Caco-2 (cell line): ENCODE data around the gene GSX1. TPM values are rescaled to one million over a fixed set of nuclear protein-coding genes. Genes with fewer than 3 reads are reported as not detected.
A peak's percentile ranks its signal among the peaks of the same experiment; 100 is the strongest.

Experiments used
- BruUV-seq: library from RNA; stranded (reverse); fragments of 400-500 nt; replicated peaks from 2 replicates; lab custom pipeline; 2021; lab: Mats Ljungman, UMichigan
- CTCF ChIA-PET: fragments of 300-600 bp; sonication (Branson Sonifier 250); formaldehyde crosslinking; loops from one replicate; lab custom pipeline; 2022; ENCODE audit warnings: antibody characterized with exemption; lab: Charles Lee
- POLR2A ChIA-PET: fragments of 300-600 bp; sonication (Branson Sonifier 250); formaldehyde crosslinking; loops from one replicate; lab custom pipeline; 2022; ENCODE audit warnings: antibody characterized with exemption; lab: Charles Lee
- DNase-seq, 2 experiments: peaks; one replicate each; pipeline versions ENCODE4 v3.0.0 to v3.0.0-alpha.2; 2020 to 2022
- H3K27me3 ChIP-seq: replicated peaks from 2 replicates; pipeline ENCODE4 v1.6.0; 2011; ENCODE audit warnings: low read length; ENCODE audit not compliant: control insufficient read depth, insufficient read depth
- H3K36me3 ChIP-seq: 2 replicates; pipeline ENCODE4 v1.5.1; 2011; ENCODE audit warnings: low read length; ENCODE audit not compliant: control insufficient read depth, insufficient read depth
- H3K4me1 ChIP-seq: fragments of 250-450 bp; sonication (Bioruptor Pico); 2 replicates; pipeline ENCODE4 v1.5.1; 2020; ENCODE audit warnings: mild to moderate bottlenecking
- H3K4me3 ChIP-seq: 2 replicates; pipeline ENCODE4 v1.5.1; 2011; ENCODE audit warnings: low read depth, mild to moderate bottlenecking, control low read depth, low read length
- H3K9me3 ChIP-seq: fragments of 250-450 bp; sonication (Bioruptor Pico); 2 replicates; pipeline ENCODE4 v1.5.1; 2020; ENCODE audit warnings: mild to moderate bottlenecking, moderate library complexity
- H3K27ac Mint-ChIP-seq: one replicate; pipeline ENCODE4 v1.8.0; 2022; ENCODE audit warnings: mixed read lengths; ENCODE audit not compliant: unreplicated experiment
- H3K27me3 Mint-ChIP-seq: one replicate; pipeline ENCODE4 v1.8.0; 2022; ENCODE audit warnings: mixed read lengths; ENCODE audit not compliant: insufficient read depth, unreplicated experiment
- H3K36me3 Mint-ChIP-seq: one replicate; pipeline ENCODE4 v1.8.0; 2022; ENCODE audit warnings: mild to moderate bottlenecking, mixed read lengths; ENCODE audit not compliant: insufficient read depth, unreplicated experiment
- H3K4me1 Mint-ChIP-seq: one replicate; pipeline ENCODE4 v1.8.0; 2022; ENCODE audit warnings: low read depth, mixed read lengths; ENCODE audit not compliant: unreplicated experiment
- H3K4me3 Mint-ChIP-seq: one replicate; pipeline ENCODE4 v1.8.0; 2022; ENCODE audit warnings: mild to moderate bottlenecking, moderate library complexity, mixed read lengths; ENCODE audit not compliant: unreplicated experiment
- H3K9me3 Mint-ChIP-seq: one replicate; pipeline ENCODE4 v1.8.0; 2022; ENCODE audit warnings: mixed read lengths; ENCODE audit not compliant: unreplicated experiment
- CTCF ChIP-seq, 2 experiments: fragments of 200-600 bp in 1 of 2; IDR thresholded peaks; 1 replicate in 1 of 2; 2 replicates in 1 of 2; pipeline versions ENCODE4 v1.5.1 to v1.8.0; 2011 to 2022; ENCODE audit warnings: antibody characterized with exemption in 1 of 2, control low read depth in 1 of 2, inconsistent platforms in 1 of 2, low read depth in 1 of 2, low read length in 1 of 2, mild to moderate bottlenecking in 1 of 2, moderate library complexity in 1 of 2; ENCODE audit not compliant: insufficient read depth in 1 of 2, severe bottlenecking in 1 of 2, unreplicated experiment in 1 of 2
- intact Hi-C: fragments of 100-400 bp; cut with micrococcal nuclease; formaldehyde crosslinking; loops from one replicate; pipeline ENCODE4 v1.10.0; 2022; ENCODE audit not compliant: unreplicated experiment
- total RNA-seq: library from RNA; stranded (reverse); gene quantifications from 2 replicates; pipeline ENCODE4 v1.2.3, GENCODE V29; 2022

Gene GSX1
- total RNA-seq, 1 experiment from 2014 or later: not detected

- H3K9me3 Mint-ChIP-seq: no peaks in the 10 kb centered on the region
- H3K4me3 ChIP-seq: no peak overlapping the region
- POLR2A ChIA-PET: no interaction called here
- H3K27ac Mint-ChIP-seq: no peak overlapping the region
- H3K9me3 ChIP-seq: no peaks in the 10 kb centered on the region
- TF ChIP-seq CTCF (IDR thresholded peaks at IDR 0.05; ENCODE audit: insufficient read depth in 1 of 2, low read depth in 1 of 2, low read length in 1 of 2, severe bottlenecking in 1 of 2, unreplicated experiment in 1 of 2): no peak
- CTCF ChIA-PET: interaction anchor here (0.7 to 1.4 kb wide), 2 partner anchors 19 to 38 kb away, joined by 5 to 9 read pairs; no protein-coding TSS in a partner anchor
- BruUV-seq: no TSS peak
- H3K4me3 Mint-ChIP-seq: no peak overlapping the region
- peaks cover 24% of the 10 kb centered on the region for H3K4me1 ChIP-seq
- H3K27me3 ChIP-seq: peaks cover 5% of the 10 kb centered on the region
- DNase-seq: no peak
- intact Hi-C loops: no loop called here
- H3K36me3 Mint-ChIP-seq: no peaks in the 10 kb centered on the region
- no peaks in the 10 kb centered on the region for H3K36me3 ChIP-seq
- peaks cover 20% of the 10 kb centered on the region for H3K4me1 Mint-ChIP-seq
- peaks cover 42% of the 10 kb centered on the region for H3K27me3 Mint-ChIP-seq
Measured at GRCh38 chr13:27788271-27788670, 4.0 kb upstream of the GSX1 start.

GRCh38 chr13:27789153-27789494 lies 3.2 kb upstream of the GSX1 start:
- H3K4me3 ChIP-seq: no peak overlapping the region; the same call in 1 of the 2 replicates
- H3K27me3 ChIP-seq: peaks cover 7% of the 10 kb centered on the region
- H3K9me3 ChIP-seq: no peaks in the 10 kb centered on the region
- Mint-ChIP-seq H3K9me3 (no peaks in the 10 kb centered on the region), H3K27ac (no peak overlapping the region), H3K27me3 (peaks cover 47% of the 10 kb centered on the region), H3K36me3 (no peaks in the 10 kb centered on the region), H3K4me3 (peak overlapping the region; percentile 41), H3K4me1 (peaks cover 20% of the 10 kb centered on the region)
- no TSS peak for BruUV-seq
- no peak for DNase-seq
- intact Hi-C loops: no loop called here
- TF ChIP-seq CTCF (IDR thresholded peaks at IDR 0.05; ENCODE audit: insufficient read depth in 1 of 2, low read depth in 1 of 2, low read length in 1 of 2, severe bottlenecking in 1 of 2, unreplicated experiment in 1 of 2): no peak
- H3K36me3 ChIP-seq: no peaks in the 10 kb centered on the region
- ChIA-PET POLR2A (no interaction called here), CTCF (interaction anchor here (1.4 kb wide), 1 partner anchor 38 kb away, joined by 5 read pairs; no protein-coding TSS in a partner anchor)
- peaks cover 24% of the 10 kb centered on the region for H3K4me1 ChIP-seq

- TF ChIP-seq CTCF (IDR thresholded peaks at IDR 0.05; ENCODE audit: insufficient read depth in 1 of 2, low read depth in 1 of 2, low read length in 1 of 2, severe bottlenecking in 1 of 2, unreplicated experiment in 1 of 2): no peak
- Mint-ChIP-seq H3K4me1 (peaks cover 20% of the 10 kb centered on the region), H3K9me3 (no peaks in the 10 kb centered on the region), H3K36me3 (no peaks in the 10 kb centered on the region), H3K27ac (no peak overlapping the region), H3K27me3 (peaks cover 51% of the 10 kb centered on the region), H3K4me3 (peak overlapping the region; percentile 41)
- no peaks in the 10 kb centered on the region for H3K36me3 ChIP-seq
- intact Hi-C loops: no loop called here
- H3K9me3 ChIP-seq: no peaks in the 10 kb centered on the region
- ChIA-PET POLR2A (no interaction called here), CTCF (interaction anchor here (0.7 kb wide), 1 partner anchor 37 kb away, joined by 4 read pairs; no protein-coding TSS in a partner anchor)
- BruUV-seq: no TSS peak
- H3K4me3 ChIP-seq: peak overlapping the region; percentile 27
- peaks cover 24% of the 10 kb centered on the region for H3K4me1 ChIP-seq
- DNase-seq: peak in 1 of 2 experiments; percentile 50
- peaks cover 7% of the 10 kb centered on the region for H3K27me3 ChIP-seq
Measured at GRCh38 chr13:27789495-27790303, 2.6 kb upstream of the GSX1 start.
